ENCODE data around the gene PNPLA1.

The PNPLA1 gene

DNA sequence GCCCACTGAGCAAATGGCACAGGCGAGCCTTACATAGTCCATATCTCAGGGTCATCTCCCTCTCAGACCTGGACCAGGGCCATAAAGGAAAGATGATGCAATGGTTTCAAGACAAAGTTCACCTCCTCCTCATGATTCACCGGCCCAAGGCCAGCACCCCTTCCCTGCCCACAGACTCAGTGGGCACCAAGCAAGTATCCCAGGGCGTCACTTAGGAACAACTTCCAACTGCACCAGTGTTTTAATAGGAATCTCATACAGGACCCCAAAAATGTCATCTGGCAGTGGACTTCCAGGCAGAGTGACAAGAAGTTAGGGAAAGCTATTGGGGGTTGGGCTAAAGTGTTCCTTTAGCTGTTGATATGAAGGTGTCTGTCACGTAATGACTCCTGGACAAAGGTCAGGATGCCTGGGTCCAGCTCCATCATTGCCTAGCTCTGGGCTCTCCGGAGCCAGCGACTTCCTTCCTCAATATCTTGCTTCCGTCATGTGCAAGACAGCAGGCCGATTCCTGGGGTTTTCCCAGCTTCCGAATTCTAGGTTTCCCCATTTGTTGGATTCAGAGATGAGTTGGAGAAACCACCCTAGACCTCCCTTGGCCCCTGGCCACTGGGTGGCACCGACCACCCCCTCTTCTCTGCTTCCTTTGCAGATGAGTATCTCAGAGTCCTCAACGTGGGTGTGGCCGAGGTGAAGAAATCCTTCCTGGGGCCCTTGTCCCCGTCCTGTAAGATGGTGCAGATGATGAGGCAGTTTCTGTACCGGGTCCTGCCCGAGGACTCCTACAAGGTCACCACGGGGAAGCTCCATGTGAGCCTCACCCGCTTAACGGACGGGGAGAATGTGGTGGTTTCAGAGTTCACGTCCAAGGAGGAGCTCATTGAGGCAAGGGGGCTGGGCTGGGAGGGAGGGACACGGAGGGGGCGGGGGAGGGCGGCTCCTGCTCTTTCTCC is 21.1 kb downstream of the PNPLA1 start:
- ATAC-seq, result no peak
- H3K4me1 Mint-ChIP-seq, result no peaks in the 10 kb centered on the region
- peaks cover 64% of the 10 kb centered on the region for H3K27me3 Mint-ChIP-seq
- no peaks in the 10 kb centered on the region for H3K9me3 Mint-ChIP-seq
- no peak overlapping the region for H3K27ac Mint-ChIP-seq
- H3K36me3 Mint-ChIP-seq, result no peaks in the 10 kb centered on the region
- H3K4me3 Mint-ChIP-seq, result no peak overlapping the region

DNA sequence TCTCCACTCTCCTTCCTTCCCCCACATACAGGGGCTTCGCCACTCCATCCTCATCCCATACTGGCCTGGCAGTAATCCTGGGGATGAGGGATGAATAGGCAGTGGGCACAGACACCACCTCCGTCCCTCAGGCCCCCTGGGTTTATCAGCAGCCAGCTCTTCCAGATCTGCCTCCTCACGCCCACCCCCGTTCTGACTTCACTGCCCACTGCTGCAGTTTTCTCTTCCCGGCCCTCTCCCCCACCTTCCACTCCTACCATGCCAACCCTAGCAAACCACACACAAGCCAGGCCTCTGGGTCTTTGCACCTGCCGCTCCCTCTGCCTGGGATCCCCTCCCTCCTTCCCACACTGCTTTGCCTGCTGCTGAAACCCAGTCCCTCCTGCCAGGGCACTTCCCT is 22.3 kb downstream of the PNPLA1 start:
- Mint-ChIP-seq H3K27me3 (peaks cover 53% of the 10 kb centered on the region), H3K36me3 (no peaks in the 10 kb centered on the region), H3K4me1 (no peaks in the 10 kb centered on the region), H3K4me3 (no peak overlapping the region), H3K27ac (no peak overlapping the region), H3K9me3 (no peaks in the 10 kb centered on the region)
- ATAC-seq, result no peak

DNA sequence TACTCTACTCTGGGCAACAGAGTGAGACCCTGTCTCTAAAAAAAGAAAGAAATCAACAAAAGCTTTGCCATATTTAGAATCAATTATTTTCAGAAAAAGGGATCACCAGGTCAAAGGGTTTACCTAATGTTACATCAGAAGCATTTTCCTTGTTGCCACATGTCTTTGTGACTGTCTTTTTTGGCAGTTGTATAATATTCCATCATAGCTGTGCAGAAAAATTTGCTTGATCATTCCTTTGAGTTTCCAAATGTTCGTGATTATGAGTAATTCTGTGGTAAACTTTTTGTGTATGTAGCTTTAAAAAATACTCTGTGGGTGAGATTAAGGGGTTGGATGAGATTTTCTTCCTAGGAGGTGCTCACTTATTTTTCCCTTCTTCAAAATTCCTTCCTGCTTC is 26.4 kb downstream of the PNPLA1 start:
- peaks cover 68% of the 10 kb centered on the region for H3K27me3 Mint-ChIP-seq
- no peaks in the 10 kb centered on the region for H3K36me3 Mint-ChIP-seq
- no peak overlapping the region for H3K4me3 Mint-ChIP-seq
- no peak for ATAC-seq
- no peak overlapping the region for H3K27ac Mint-ChIP-seq
- no peaks in the 10 kb centered on the region for H3K9me3 Mint-ChIP-seq
- H3K4me1 Mint-ChIP-seq, result no peaks in the 10 kb centered on the region

DNA sequence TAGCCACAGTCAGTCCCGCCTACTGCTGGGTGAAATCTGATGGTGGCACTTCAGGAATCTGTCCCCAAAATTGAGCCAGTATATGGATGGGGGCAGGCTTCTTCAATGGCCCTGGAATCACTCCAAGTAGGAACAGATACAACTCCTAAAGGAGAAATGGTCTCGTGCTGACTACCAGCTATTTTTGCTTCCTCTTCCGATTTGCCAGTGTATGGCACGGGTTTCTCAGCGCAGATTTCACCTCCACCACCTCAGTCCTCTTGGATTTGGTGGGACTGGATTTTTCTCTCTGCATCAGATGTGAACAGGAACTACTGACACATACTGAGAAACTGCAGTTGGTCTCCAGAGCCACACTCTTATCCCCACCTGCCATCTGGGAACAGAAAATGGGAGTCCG is 27.2 kb downstream of the PNPLA1 start:
- no peak for ATAC-seq
- Mint-ChIP-seq H3K4me1 (peaks cover under 1% of the 10 kb centered on the region), H3K27ac (no peak overlapping the region), H3K9me3 (no peaks in the 10 kb centered on the region), H3K27me3 (peaks cover 68% of the 10 kb centered on the region), H3K36me3 (no peaks in the 10 kb centered on the region), H3K4me3 (no peak overlapping the region)

DNA sequence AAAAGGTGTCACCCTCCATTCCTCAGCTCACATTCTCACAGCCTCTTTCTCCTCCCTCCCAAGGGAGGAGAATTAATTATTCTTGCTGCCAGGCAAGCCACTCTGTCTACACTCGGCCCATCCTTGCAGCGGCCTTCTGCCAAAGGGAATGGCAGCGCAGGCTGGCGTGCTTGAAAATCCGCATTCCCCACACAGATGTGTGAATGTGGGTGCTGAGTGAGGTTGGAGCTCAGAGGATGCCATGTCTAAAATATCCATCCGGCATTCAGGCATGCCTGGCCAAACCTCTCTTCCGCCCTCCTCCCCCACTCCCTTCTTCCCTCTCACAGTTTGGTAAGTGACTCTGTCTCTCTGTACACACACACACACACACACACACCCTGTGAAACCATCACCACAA is 27.7 kb downstream of the PNPLA1 start:
- ATAC-seq, result no peak
- Mint-ChIP-seq H3K36me3 (no peaks in the 10 kb centered on the region), H3K27me3 (peaks cover 68% of the 10 kb centered on the region), H3K4me3 (no peak overlapping the region), H3K9me3 (no peaks in the 10 kb centered on the region), H3K27ac (no peak overlapping the region), H3K4me1 (peaks cover 5% of the 10 kb centered on the region)

DNA sequence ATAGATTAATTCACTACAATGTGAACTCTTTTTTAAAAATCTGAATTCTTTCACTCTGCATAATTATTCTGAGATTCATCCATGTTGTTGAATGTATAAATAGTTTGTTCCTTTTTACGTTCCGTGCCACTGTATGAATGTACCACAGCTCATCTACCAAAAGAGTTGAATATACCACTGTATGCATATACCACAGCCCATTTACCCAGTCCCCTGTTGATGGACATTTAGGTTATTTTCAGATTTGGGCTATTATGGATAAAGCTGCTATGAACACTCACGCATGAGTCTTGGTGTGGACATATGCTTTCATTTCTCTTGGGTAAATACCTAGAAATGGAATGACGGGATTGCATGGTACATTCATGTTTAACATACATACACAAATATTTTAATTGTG is 28.2 kb downstream of the PNPLA1 start:
- H3K4me3 Mint-ChIP-seq, result no peak overlapping the region
- H3K9me3 Mint-ChIP-seq, result no peaks in the 10 kb centered on the region
- no peak overlapping the region for H3K27ac Mint-ChIP-seq
- peaks cover 66% of the 10 kb centered on the region for H3K27me3 Mint-ChIP-seq
- peaks cover 9% of the 10 kb centered on the region for H3K4me1 Mint-ChIP-seq
- no peak for ATAC-seq
- no peaks in the 10 kb centered on the region for H3K36me3 Mint-ChIP-seq

DNA sequence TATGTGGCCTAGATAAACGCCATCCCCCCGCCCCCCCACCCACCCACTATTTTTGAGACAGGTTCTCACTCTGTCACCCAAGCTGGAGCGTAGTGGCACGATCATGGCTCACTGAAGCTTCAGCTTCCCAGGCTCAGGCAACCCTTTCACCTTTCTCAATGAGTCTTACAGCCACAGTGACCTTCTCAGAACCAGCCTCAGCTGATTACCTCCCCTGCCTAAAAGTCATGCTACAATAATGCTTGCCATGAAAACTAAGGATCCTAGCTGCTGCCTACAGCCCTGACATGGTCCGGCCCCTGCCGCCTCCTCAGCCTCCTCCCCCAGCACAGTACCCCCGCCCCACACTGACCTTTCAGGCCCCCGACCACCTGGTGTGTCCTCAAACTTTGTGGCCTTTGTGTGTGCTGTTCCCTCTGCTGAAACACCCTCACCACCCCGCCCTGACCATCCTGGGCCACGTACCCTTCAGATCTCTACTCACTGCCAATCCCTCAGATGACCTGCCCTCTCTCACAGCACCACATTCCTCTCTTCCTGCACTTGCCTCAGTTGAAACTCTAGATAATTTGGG is 31.3 kb downstream of the PNPLA1 start:
- H3K4me1 Mint-ChIP-seq, result peaks cover 9% of the 10 kb centered on the region
- H3K27me3 Mint-ChIP-seq, result peaks cover 51% of the 10 kb centered on the region
- no peak overlapping the region for H3K4me3 Mint-ChIP-seq
- H3K36me3 Mint-ChIP-seq, result no peaks in the 10 kb centered on the region
- no peak overlapping the region for H3K27ac Mint-ChIP-seq
- H3K9me3 Mint-ChIP-seq, result no peaks in the 10 kb centered on the region
- ATAC-seq, result no peak

DNA sequence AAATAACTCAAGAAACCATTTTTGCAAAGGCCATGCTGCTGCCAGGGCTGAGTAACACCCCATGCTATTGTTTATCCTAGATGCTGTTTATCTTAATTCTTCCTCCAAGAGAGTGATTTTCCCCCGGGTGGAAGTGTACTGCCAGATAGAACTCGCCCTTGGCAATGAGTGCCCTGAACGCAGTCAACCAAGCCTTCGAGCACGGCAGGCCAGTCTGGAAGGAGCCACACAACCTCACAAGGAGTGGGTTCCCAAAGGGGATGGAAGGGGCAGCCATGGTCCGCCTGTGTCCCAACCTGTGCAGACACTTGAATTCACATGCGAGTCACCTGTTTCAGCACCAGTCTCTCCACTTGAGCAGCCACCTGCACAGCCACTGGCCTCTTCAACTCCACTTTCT is 31.9 kb downstream of the PNPLA1 start:
- ATAC-seq, result no peak
- no peaks in the 10 kb centered on the region for H3K9me3 Mint-ChIP-seq
- H3K27ac Mint-ChIP-seq, result peak overlapping the region; percentile 42
- H3K4me1 Mint-ChIP-seq, result peaks cover 9% of the 10 kb centered on the region
- H3K36me3 Mint-ChIP-seq, result no peaks in the 10 kb centered on the region
- peaks cover 51% of the 10 kb centered on the region for H3K27me3 Mint-ChIP-seq
- no peak overlapping the region for H3K4me3 Mint-ChIP-seq

DNA sequence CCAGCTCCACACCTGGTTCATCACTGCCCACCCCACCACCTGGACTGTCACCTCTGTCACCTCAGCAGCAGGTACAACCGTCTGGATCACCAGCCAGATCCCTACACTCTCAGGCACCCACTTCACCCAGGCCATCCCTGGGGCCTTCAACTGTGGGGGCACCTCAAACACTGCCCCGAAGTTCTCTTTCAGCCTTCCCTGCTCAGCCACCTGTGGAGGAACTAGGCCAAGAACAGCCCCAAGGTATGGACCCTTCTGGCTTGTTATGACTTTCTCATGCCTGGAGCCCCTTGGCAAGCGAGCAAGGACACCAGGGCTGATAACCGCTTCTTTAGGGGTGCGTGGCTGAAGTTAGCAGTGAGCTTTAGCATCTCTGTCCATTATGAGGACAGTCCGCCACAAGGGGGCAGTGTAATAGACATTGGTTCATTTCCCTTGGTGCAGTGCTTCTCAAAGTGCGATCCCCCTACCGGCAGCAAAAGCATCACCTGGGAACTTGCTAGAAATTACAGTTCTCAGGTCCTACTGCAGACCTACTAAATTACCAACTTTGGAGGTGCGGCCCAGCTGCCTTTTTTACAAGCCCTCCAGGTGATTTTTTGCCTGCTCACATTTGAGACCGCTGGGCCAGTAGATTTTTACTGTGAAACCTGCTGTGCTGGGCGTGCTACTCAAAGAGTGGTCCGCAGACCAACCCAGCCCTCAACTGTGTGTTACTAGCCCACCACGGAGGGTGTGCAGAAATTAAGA is 32.5 kb downstream of the PNPLA1 start:
- H3K27me3 Mint-ChIP-seq, result peaks cover 51% of the 10 kb centered on the region
- H3K27ac Mint-ChIP-seq, result peak overlapping the region; percentile 42

DNA sequence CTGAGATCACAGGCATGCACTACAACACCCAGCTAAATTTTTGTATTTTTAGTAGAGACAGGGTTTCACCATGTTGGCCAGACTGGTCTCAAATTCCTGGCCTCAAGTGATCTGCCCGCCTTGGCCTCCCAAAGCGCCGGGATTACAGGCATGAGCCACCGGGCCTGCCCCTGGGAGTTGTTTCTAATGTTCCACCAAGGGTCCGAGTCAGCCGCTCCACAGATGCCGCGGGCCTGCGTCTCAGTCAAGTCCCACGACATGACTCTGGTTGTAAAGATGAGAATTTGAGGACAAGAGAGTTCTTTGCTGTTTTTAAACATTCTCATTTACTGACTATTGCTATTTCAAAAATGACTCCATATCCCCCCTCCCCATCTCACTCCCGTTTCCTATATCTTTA is 36.0 kb downstream of the PNPLA1 start:
- Mint-ChIP-seq H3K27me3 (peaks cover 17% of the 10 kb centered on the region), H3K9me3 (peaks cover 2% of the 10 kb centered on the region), H3K4me3 (no peak overlapping the region), H3K36me3 (no peaks in the 10 kb centered on the region), H3K27ac (no peak overlapping the region), H3K4me1 (peaks cover 9% of the 10 kb centered on the region)
- ATAC-seq, result no peak

More for the DNA sequence above, 32.5 kb downstream of the PNPLA1 start:
- H3K36me3 Mint-ChIP-seq, result no peaks in the 10 kb centered on the region
- peaks cover 9% of the 10 kb centered on the region for H3K4me1 Mint-ChIP-seq
- ATAC-seq, result peak; percentile 92
- H3K9me3 Mint-ChIP-seq, result no peaks in the 10 kb centered on the region
- H3K4me3 Mint-ChIP-seq, result no peak overlapping the region

DNA sequence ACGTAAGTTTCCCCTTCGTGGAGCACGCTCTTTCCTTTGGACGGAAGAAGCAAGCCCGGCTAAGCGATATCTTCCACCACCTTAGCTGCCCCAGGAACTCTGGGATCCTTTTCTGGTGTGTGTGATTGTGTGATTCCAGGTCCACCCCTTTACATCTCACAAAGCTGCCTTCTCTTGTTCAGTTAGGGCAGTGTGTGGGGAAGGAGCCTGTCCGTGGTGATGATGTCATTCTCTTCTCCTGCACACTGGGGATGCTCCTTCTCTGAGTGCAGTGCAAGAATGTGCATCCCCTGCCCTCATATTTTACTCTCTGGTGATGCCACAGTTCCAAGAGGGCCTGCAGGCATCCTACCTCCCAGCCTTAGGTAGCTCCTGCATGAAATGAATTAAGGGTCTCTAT is 36.5 kb downstream of the PNPLA1 start:
- Mint-ChIP-seq H3K27ac (no peak overlapping the region), H3K4me3 (no peak overlapping the region), H3K9me3 (peaks cover 2% of the 10 kb centered on the region), H3K4me1 (peaks cover 9% of the 10 kb centered on the region), H3K36me3 (no peaks in the 10 kb centered on the region), H3K27me3 (peaks cover 13% of the 10 kb centered on the region)
- ATAC-seq, result no peak

DNA sequence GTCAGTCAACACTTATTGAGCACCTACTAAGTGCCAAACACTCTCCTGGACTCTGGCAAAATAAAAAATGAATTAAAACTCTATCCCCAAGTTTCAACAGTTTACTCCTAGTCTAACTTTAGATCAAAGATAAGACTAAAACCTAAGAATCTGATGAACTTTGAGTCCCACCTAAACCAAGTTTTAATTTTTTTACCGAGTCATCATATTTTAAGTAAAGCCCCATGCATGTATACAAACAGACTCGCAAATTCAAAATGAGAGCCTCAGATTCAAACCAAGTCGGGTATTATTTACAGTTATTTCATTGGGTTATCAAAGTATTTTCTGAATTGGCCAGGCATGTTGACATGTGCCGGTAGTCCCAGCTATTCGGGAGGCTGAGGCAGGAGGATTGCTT is 38.7 kb downstream of the PNPLA1 start:
- H3K36me3 Mint-ChIP-seq, result no peaks in the 10 kb centered on the region
- no peak overlapping the region for H3K4me3 Mint-ChIP-seq
- H3K9me3 Mint-ChIP-seq, result peaks cover 2% of the 10 kb centered on the region
- H3K4me1 Mint-ChIP-seq, result peaks cover 15% of the 10 kb centered on the region
- no peak overlapping the region for H3K27ac Mint-ChIP-seq
- no peak for ATAC-seq
- H3K27me3 Mint-ChIP-seq, result no peaks in the 10 kb centered on the region

DNA sequence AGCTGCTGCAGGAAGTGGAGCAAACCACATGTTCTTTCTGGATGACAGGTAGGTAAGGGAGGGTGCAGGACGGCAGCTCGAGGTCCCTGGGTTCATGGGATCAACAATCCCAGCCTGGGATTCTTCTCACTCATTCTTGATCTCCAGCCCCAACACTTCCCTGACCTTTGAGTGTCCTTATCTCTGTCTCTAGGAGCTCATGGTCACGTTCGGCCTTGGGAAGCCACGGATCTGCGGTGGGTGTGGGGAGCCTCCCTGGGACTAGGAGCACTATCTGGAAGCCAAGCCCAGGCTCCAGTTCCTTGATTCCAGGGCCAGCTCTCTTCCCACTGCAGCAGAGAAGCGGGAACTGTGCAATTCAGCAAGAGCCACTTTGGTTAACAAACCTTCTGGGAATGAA is 39.3 kb downstream of the PNPLA1 start:
- no peaks in the 10 kb centered on the region for H3K36me3 Mint-ChIP-seq
- H3K4me3 Mint-ChIP-seq, result no peak overlapping the region
- peaks cover 2% of the 10 kb centered on the region for H3K9me3 Mint-ChIP-seq
- H3K27me3 Mint-ChIP-seq, result no peaks in the 10 kb centered on the region
- H3K4me1 Mint-ChIP-seq, result peaks cover 19% of the 10 kb centered on the region
- no peak for ATAC-seq
- no peak overlapping the region for H3K27ac Mint-ChIP-seq

DNA sequence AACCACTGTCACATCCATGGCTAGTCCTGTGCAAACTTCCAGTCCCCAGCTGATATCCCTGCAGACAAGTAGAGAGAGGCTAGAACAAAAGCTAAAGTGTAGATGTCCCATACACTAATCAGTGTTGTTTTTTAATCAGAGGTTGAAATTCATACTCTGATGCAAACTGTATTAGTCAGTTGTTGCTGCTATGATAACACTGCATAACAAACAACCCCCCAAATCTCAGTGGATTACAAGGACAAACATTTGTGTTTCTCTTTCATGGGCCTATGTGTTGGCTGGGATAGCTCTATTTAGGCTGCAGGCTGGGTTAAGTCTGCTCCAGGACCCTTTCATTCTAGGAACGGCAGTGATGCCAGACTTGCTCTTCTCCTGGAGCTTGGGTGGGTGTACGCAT is 40.0 kb downstream of the PNPLA1 start:
- no peak overlapping the region for H3K4me3 Mint-ChIP-seq

DNA sequence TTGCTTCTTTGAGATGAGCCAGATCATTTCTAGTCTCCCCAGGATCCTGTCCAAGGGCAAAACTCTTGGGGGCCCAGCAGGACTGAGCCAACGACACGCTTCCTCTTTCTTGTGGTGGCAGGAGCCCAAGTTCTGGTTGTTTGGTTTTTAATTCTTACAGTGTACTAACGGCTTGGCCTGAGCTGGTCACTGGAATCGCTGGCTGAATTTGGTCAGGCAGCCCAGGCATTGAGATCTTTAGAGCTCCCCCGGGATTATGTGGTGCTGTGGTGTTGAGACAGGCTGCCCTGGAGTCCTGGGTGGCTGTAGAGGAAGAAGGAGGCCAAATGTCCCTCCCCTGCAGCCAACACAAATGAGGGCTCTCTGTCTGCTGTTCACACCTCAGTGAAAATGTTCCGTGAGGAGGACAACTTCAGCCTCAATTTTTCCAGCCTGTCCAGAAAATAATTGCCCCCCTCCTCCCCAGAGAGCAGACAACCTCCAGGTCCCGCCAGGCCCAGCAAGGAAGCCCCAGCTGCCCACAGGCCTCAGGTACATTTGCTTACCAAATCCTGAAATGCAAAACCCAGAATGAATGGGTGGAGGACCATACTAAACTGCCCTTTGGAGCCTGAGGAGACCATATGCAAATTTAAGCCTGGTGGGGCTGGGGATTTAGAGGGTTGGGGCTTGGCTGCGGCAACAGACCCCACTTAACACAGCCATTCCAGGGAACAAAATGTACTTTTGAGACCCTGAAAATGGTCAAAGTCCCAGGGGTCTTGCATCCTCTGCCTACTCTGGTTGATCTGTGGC is 43.2 kb downstream of the PNPLA1 start:
- no peaks in the 10 kb centered on the region for H3K36me3 Mint-ChIP-seq
- H3K9me3 Mint-ChIP-seq, result peaks cover 2% of the 10 kb centered on the region
- peaks cover 21% of the 10 kb centered on the region for H3K4me1 Mint-ChIP-seq
- ATAC-seq, result peak; percentile 84
- H3K27me3 Mint-ChIP-seq, result peaks cover 10% of the 10 kb centered on the region
- peak overlapping the region; percentile 9 for H3K27ac Mint-ChIP-seq
- no peak overlapping the region for H3K4me3 Mint-ChIP-seq

More for the DNA sequence above, 40.0 kb downstream of the PNPLA1 start:
- ATAC-seq, result no peak
- H3K27me3 Mint-ChIP-seq, result no peaks in the 10 kb centered on the region
- peaks cover 21% of the 10 kb centered on the region for H3K4me1 Mint-ChIP-seq
- no peaks in the 10 kb centered on the region for H3K36me3 Mint-ChIP-seq
- peaks cover 2% of the 10 kb centered on the region for H3K9me3 Mint-ChIP-seq
- H3K27ac Mint-ChIP-seq, result no peak overlapping the region
